Measurements from ENCODE around the gene ITGBL1. TPM values are rescaled to one million over a fixed set of nuclear protein-coding genes. Genes with fewer than 3 reads are reported as not detected.
"Not testable (repeated sequence)": the region's sequence is repeated elsewhere in the genome, so short reads cannot be mapped to it uniquely, and the experiment has no call there.

The ITGBL1 gene
- total RNA-seq, 1 experiment from 2014 or later: 180 TPM

- no peak for DNase-seq (ENCODE audit: low read depth)
Measured at GRCh38 chr13:101511766-101512165, 59.3 kb downstream of the ITGBL1 start.

- DNase-seq (ENCODE audit: low read depth): peak; percentile 73
Measured at GRCh38 chr13:101512650-101513049, 60.2 kb downstream of the ITGBL1 start.

GRCh38 chr13:101514100-101514499, 61.6 kb downstream of the ITGBL1 start:
- DNase-seq (ENCODE audit: low read depth): no peak

GRCh38 chr13:101514695-101515275, 62.3 kb downstream of the ITGBL1 start:
- peak; percentile 65 for DNase-seq (ENCODE audit: low read depth)

- DNase-seq (ENCODE audit: low read depth): no peak
Measured at GRCh38 chr13:101515504-101515903, 63.0 kb downstream of the ITGBL1 start.

GRCh38 chr13:101516262-101516661, 63.8 kb downstream of the ITGBL1 start:
- DNase-seq (ENCODE audit: low read depth): no peak

GRCh38 chr13:101520672-101521071, 68.2 kb downstream of the ITGBL1 start:
- DNase-seq (ENCODE audit: low read depth): peak; percentile 96

- no peak for DNase-seq (ENCODE audit: low read depth)
Measured at GRCh38 chr13:101521371-101521770, 68.9 kb downstream of the ITGBL1 start.

- DNase-seq (ENCODE audit: low read depth): no peak
Measured at GRCh38 chr13:101522607-101523006, 70.1 kb downstream of the ITGBL1 start.

- peak; percentile 99 for DNase-seq (ENCODE audit: low read depth)
Measured at GRCh38 chr13:101523154-101524131, 71.0 kb downstream of the ITGBL1 start.

GRCh38 chr13:101527130-101527529, 74.7 kb downstream of the ITGBL1 start:
- DNase-seq (ENCODE audit: low read depth): no peak

GRCh38 chr13:101529422-101529821, 76.9 kb downstream of the ITGBL1 start:
- DNase-seq (ENCODE audit: low read depth): peak; percentile 95

- DNase-seq (ENCODE audit: low read depth): peak; percentile 37
Measured at GRCh38 chr13:101530293-101530692, 77.8 kb downstream of the ITGBL1 start.

- peak; percentile 55 for DNase-seq (ENCODE audit: low read depth)
Measured at GRCh38 chr13:101535192-101535746, 82.8 kb downstream of the ITGBL1 start.

GRCh38 chr13:101536079-101536478, 83.6 kb downstream of the ITGBL1 start:
- DNase-seq (ENCODE audit: low read depth): no peak

GRCh38 chr13:101544544-101544943, 92.1 kb downstream of the ITGBL1 start:
- DNase-seq (ENCODE audit: low read depth): not testable (repeated sequence)

- DNase-seq (ENCODE audit: low read depth): no peak
Measured at GRCh38 chr13:101544979-101545378, 92.5 kb downstream of the ITGBL1 start.

GRCh38 chr13:101545521-101545920, 93.0 kb downstream of the ITGBL1 start:
- peak; percentile 54 for DNase-seq (ENCODE audit: low read depth)

- DNase-seq (ENCODE audit: low read depth): no peak
Measured at GRCh38 chr13:101552286-101552685, 99.8 kb downstream of the ITGBL1 start.

- DNase-seq (ENCODE audit: low read depth): peak; percentile 73
Measured at GRCh38 chr13:101552786-101553185, 100.3 kb downstream of the ITGBL1 start.

- DNase-seq (ENCODE audit: low read depth): peak; percentile 69
Measured at GRCh38 chr13:101554420-101555125, 102.1 kb downstream of the ITGBL1 start.

- no peak for DNase-seq (ENCODE audit: low read depth)
Measured at GRCh38 chr13:101555610-101556009, 103.1 kb downstream of the ITGBL1 start.
